B cell (primary cell): ENCODE results near the gene RPL29.

ENCODE experiments used
- CTCF ChIP-seq: fragments of 200-600 bp; IDR thresholded peaks from one replicate; pipeline ENCODE4 v1.8.0; 2022; ENCODE audit warnings: antibody characterized with exemption, mild to moderate bottlenecking
- EZH2 ChIP-seq: IDR thresholded peaks from 2 replicates; pipeline ENCODE4 v1.6.1; 2012; ENCODE audit warnings: borderline replicate concordance, low read depth, mild to moderate bottlenecking, moderate library complexity, low read length; ENCODE audit not compliant: insufficient read depth, poor library complexity, severe bottlenecking

- no peak for TF ChIP-seq EZH2
- TF ChIP-seq CTCF, result no peak
Observed at GRCh38 chr3:51964521-51964920, 31.2 kb downstream of the RPL29 start.
